B cell (primary cell): Measurements from ENCODE around the gene DTX3. TPM values are rescaled to one million over a fixed set of nuclear protein-coding genes. Genes with fewer than 3 reads are reported as not detected.

ENCODE experiments used
- ATAC-seq: fragments of 200-7000 bp; cut with Tn5 transposase; one replicate; pipeline ENCODE4 v1.10.0; 2021; ENCODE audit warnings: low read depth, mild to moderate bottlenecking, moderate number of reproducible peaks, moderate library complexity
- CTCF ChIA-PET: fragments of 350-600 bp; sonication (Branson Sonifier 250); formaldehyde crosslinking; loops from one replicate; lab custom pipeline; 2021; ENCODE audit warnings: antibody characterized with exemption, inconsistent platforms; lab: Charles Lee
- POLR2A ChIA-PET: fragments of 350-600 bp; sonication (Branson Sonifier 250); formaldehyde crosslinking; loops from one replicate; lab custom pipeline; 2021; ENCODE audit warnings: antibody characterized with exemption; lab: Charles Lee
- DNase-seq: peaks from one replicate; pipeline ENCODE4 v3.0.0; 2013
- H2AFZ ChIP-seq: 2 replicates; pipeline ENCODE4 v1.6.1; 2012; ENCODE audit warnings: mild to moderate bottlenecking, low read depth, low read length; ENCODE audit not compliant: insufficient read depth, poor library complexity, severe bottlenecking
- H3K27ac ChIP-seq, 2 donors: 1 replicate in 1 of 2; 2 replicates in 1 of 2; pipeline ENCODE4 v1.5.1; 2012 to 2013; ENCODE audit warnings: low read length in 2 of 2, mild to moderate bottlenecking in 2 of 2, moderate library complexity in 1 of 2
- H3K27me3 ChIP-seq, 4 experiments: fragments of 200-600 bp in 1 of 4; sonication (generic) in 1 of 4; replicated peaks in 1 of 4; 1 replicate in 2 of 4; 2 replicates in 2 of 4; pipeline versions ENCODE4 v1.6.1 to v1.7.0; 2013 to 2016; ENCODE audit warnings: low read length in 3 of 4, mild to moderate bottlenecking in 2 of 4, mixed read lengths in 1 of 4, moderate library complexity in 1 of 4; ENCODE audit not compliant: insufficient read depth in 4 of 4, control insufficient read depth in 3 of 4; ENCODE audit errors: control extremely low read depth in 1 of 4
- H3K36me3 ChIP-seq, 2 experiments: replicated peaks in 1 of 2; 1 replicate in 1 of 2; 2 replicates in 1 of 2; pipeline versions ENCODE4 v1.6.1 to v1.7.1; 2013; ENCODE audit warnings: low read length in 1 of 2; ENCODE audit not compliant: insufficient read depth in 2 of 2, control insufficient read depth in 1 of 2; ENCODE audit errors: control extremely low read depth in 1 of 2, extremely low read depth in 1 of 2
- H3K4me1 ChIP-seq, 2 donors: fragments of 200-600 bp in 1 of 2; sonication (generic) in 1 of 2; 1 replicate in 1 of 2; 2 replicates in 1 of 2; pipeline versions ENCODE4 v1.5.1 to v1.6.1; 2013 to 2017; ENCODE audit warnings: low read length in 2 of 2; ENCODE audit not compliant: control insufficient read depth in 2 of 2, insufficient read depth in 2 of 2
- H3K4me2 ChIP-seq: replicated peaks from 2 replicates; pipeline ENCODE3; 2012; ENCODE audit warnings: mild to moderate bottlenecking, low read depth, low read length; ENCODE audit not compliant: poor library complexity, severe bottlenecking
- H3K4me3 ChIP-seq, 5 experiments: fragments of 200-600 bp in 1 of 5; sonication (generic) in 1 of 5; 1 replicate in 3 of 5; 2 replicates in 2 of 5; pipeline versions ENCODE4 v1.5.1 to v1.7.0; 2011 to 2016; ENCODE audit warnings: low read length in 4 of 5, mild to moderate bottlenecking in 4 of 5, low read depth in 2 of 5, control low read depth in 1 of 5, moderate library complexity in 1 of 5; ENCODE audit not compliant: insufficient read depth in 1 of 5; ENCODE audit errors: control extremely low read depth in 1 of 5, extremely low read depth in 1 of 5
- H3K79me2 ChIP-seq: fragments of 200-600 bp; sonication (generic); one replicate; pipeline ENCODE4 v1.6.0; 2016; ENCODE audit warnings: low read length; ENCODE audit not compliant: control insufficient read depth, insufficient read depth
- H3K9ac ChIP-seq: fragments of 200-600 bp; sonication (generic); 2 replicates; pipeline ENCODE4 v1.6.1; 2017; ENCODE audit warnings: mild to moderate bottlenecking, low read length, moderate library complexity
- H3K9me3 ChIP-seq, 3 donors: one replicate each; pipeline versions ENCODE4 v1.6.1 to v1.7.1; 2013; ENCODE audit warnings: low read length in 2 of 3; ENCODE audit not compliant: control insufficient read depth in 2 of 3, insufficient read depth in 1 of 3; ENCODE audit errors: control extremely low read depth in 1 of 3
- H4K20me1 ChIP-seq: 2 replicates; pipeline ENCODE4 v1.6.0; 2012; ENCODE audit warnings: mild to moderate bottlenecking, low read length; ENCODE audit not compliant: insufficient read depth, control insufficient read depth, poor library complexity, severe bottlenecking
- H3K27ac Mint-ChIP-seq: one replicate; pipeline ENCODE4 v1.8.0; 2021; ENCODE audit warnings: mixed read lengths
- H3K27me3 Mint-ChIP-seq: one replicate; pipeline ENCODE4 v1.8.0; 2021; ENCODE audit warnings: mixed read lengths
- H3K4me1 Mint-ChIP-seq: one replicate; pipeline ENCODE4 v1.8.0; 2021; ENCODE audit warnings: mixed read lengths
- H3K4me3 Mint-ChIP-seq: one replicate; pipeline ENCODE4 v1.8.0; 2021; ENCODE audit warnings: mixed read lengths
- H3K9me3 Mint-ChIP-seq: one replicate; pipeline ENCODE4 v1.8.0; 2022; ENCODE audit warnings: mixed read lengths; ENCODE audit not compliant: insufficient read depth
- EZH2 ChIP-seq: IDR thresholded peaks from 2 replicates; pipeline ENCODE4 v1.6.1; 2012; ENCODE audit warnings: borderline replicate concordance, low read depth, mild to moderate bottlenecking, moderate library complexity, low read length; ENCODE audit not compliant: insufficient read depth, poor library complexity, severe bottlenecking
- WGBS: methylation state at CpG from one replicate; pipeline ENCODE4 v1.1.5; 2013; ENCODE audit warnings: missing lambda C conversion rate; ENCODE audit not compliant: insufficient coverage; 5-methylcytosine and 5-hydroxymethylcytosine counted together
- intact Hi-C: fragments of 100-400 bp; cut with micrococcal nuclease; formaldehyde crosslinking; loops from one replicate; pipeline ENCODE4 v1.10.0; 2022
- polyA plus RNA-seq: library from polyadenylated mRNA; depleted of rRNA; stranded (reverse); fragments of >200 nt; gene quantifications from 2 replicates; pipeline ENCODE4 v1.2.3, GENCODE V29; 2012
- total RNA-seq, 2 donors: library from RNA; stranded (reverse); fragments of 120-200 nt in 1 of 2; gene quantifications; 1 replicate in 1 of 2; 2 replicates in 1 of 2; pipeline versions ENCODE4 v1.2.3 to v1.2.4, GENCODE V29; 2013 to 2022
- TF ChIP-seq, protein P1 (sequence below): fragments of 200-600 bp; IDR thresholded peaks from one replicate; pipeline ENCODE4 v1.8.0; 2022; ENCODE audit warnings: antibody characterized with exemption, mild to moderate bottlenecking

DTX3 gene
- total and polyA plus RNA-seq, 2 donors (not counting 1 experiment from before 2014, with no cell fraction given): 3.5 to 7.3 TPM

DNA sequence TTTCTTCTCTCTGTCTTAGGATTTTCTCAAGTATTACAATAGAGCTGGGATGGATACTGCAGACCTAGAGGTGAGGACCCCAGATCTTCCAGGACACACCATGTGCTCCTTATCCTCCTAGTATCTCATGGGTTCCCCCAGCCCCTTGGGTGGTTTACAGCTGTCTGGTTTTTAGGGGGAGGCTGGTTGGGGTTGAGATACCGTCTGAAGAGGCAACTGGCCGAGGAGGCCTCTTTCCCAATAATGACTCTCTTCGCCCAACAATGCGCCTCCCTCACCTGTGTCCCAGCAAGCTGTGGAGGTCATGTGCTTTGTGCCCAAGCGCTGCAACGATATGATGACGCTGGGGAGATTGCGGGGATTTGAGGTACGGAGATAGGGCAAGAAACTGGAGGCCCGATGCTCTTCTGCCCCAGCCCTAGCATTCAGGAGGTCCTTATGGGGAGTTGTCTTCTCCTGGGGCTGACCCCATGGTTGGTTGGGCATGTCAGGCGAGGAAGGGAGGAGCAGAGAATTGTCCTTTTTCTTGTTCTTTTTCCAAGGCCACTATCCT lies 10.4 kb downstream of the DTX3 start:
- POLR2A ChIA-PET: interaction anchor here (0.5 to 1.9 kb wide), 3 partner anchors 24 to 504 kb away, joined by 4 to 6 read pairs (median 4); partner anchors contain the start of genes PIP4K2C and STAT6
- H3K27ac ChIP-seq: no peak overlapping the region

More for the DNA sequence above, 10.4 kb downstream of the DTX3 start:
- DNase-seq (no peak), ATAC-seq (no peak)
- CTCF ChIA-PET: interaction anchor here (0.7 to 12.6 kb wide), 7 partner anchors 14 to 152 kb away, joined by 3 to 97 read pairs (median 4); partner anchors contain the start of genes B4GALNT1 and PIP4K2C
- Histone ChIP-seq H4K20me1 (peaks cover 4% of the 10 kb centered on the region), H3K9me3 (peaks cover 0 to 11% (median 0%) of the 10 kb centered on the region in 3 donors), H3K4me2 (peak overlapping the region; percentile 62), H3K27me3 (peaks cover 0 to 77% (median 39%) of the 10 kb centered on the region in 4 experiments), H2AFZ (no peak overlapping the region), H3K79me2 (no peaks in the 10 kb centered on the region), H3K36me3 (no peaks in the 10 kb centered on the region), H3K4me3 (no peak overlapping the region), H3K4me1 (peaks cover 61 to 70% of the 10 kb centered on the region in 2 donors), H3K9ac (no peak overlapping the region)
- TF ChIP-seq, protein P1, sequence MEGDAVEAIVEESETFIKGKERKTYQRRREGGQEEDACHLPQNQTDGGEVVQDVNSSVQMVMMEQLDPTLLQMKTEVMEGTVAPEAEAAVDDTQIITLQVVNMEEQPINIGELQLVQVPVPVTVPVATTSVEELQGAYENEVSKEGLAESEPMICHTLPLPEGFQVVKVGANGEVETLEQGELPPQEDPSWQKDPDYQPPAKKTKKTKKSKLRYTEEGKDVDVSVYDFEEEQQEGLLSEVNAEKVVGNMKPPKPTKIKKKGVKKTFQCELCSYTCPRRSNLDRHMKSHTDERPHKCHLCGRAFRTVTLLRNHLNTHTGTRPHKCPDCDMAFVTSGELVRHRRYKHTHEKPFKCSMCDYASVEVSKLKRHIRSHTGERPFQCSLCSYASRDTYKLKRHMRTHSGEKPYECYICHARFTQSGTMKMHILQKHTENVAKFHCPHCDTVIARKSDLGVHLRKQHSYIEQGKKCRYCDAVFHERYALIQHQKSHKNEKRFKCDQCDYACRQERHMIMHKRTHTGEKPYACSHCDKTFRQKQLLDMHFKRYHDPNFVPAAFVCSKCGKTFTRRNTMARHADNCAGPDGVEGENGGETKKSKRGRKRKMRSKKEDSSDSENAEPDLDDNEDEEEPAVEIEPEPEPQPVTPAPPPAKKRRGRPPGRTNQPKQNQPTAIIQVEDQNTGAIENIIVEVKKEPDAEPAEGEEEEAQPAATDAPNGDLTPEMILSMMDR: no peak
- TF ChIP-seq EZH2: no peak
- 87% methylated on average over 10 of the region's 11 CpGs for WGBS
- peaks cover 64% of the 10 kb centered on the region for H3K4me1 Mint-ChIP-seq
- H3K9me3 Mint-ChIP-seq: no peaks in the 10 kb centered on the region
- intact Hi-C loops: loop anchor here (2.0 kb wide), 2 partner anchors 18 to 24 kb away; partner anchors contain the start of genes B4GALNT1 and PIP4K2C
- H3K27ac Mint-ChIP-seq: no peak overlapping the region
- peak overlapping the region; percentile 72 for H3K4me3 Mint-ChIP-seq
- peaks cover 53% of the 10 kb centered on the region for H3K27me3 Mint-ChIP-seq
